Measurements from ENCODE around the gene SMAD2.

DNA sequence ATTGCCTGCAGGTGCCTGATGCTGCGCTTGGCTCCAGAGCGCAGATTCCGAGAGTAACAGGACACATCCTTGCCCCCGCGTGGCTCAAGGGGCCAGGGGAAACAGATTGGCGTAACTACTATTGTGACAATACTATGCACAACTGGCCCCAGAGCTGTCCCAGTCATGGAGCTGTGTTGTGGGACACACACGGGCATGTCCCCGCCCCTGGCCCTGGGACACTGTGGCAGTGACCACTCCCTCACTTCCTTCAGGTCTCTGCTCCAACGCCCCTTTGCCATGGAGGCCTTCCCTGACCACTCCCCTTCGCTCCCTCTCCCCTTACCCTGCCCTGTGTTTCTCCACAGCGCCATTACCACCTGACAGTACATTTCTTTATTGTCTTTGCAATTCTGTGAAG lies 132.1 kb downstream of the SMAD2 start:
- TF ChIP-seq, protein P1, sequence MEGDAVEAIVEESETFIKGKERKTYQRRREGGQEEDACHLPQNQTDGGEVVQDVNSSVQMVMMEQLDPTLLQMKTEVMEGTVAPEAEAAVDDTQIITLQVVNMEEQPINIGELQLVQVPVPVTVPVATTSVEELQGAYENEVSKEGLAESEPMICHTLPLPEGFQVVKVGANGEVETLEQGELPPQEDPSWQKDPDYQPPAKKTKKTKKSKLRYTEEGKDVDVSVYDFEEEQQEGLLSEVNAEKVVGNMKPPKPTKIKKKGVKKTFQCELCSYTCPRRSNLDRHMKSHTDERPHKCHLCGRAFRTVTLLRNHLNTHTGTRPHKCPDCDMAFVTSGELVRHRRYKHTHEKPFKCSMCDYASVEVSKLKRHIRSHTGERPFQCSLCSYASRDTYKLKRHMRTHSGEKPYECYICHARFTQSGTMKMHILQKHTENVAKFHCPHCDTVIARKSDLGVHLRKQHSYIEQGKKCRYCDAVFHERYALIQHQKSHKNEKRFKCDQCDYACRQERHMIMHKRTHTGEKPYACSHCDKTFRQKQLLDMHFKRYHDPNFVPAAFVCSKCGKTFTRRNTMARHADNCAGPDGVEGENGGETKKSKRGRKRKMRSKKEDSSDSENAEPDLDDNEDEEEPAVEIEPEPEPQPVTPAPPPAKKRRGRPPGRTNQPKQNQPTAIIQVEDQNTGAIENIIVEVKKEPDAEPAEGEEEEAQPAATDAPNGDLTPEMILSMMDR (IDR thresholded peaks at IDR 0.05; ENCODE audit: low read length), result no peak
- no peak for TF ChIP-seq EZH2 (IDR thresholded peaks at IDR 0.05; ENCODE audit: borderline replicate concordance, low read length)
